ENCODE results near the gene TMEM175. TPM values are rescaled to one million over a fixed set of nuclear protein-coding genes. Genes with fewer than 3 reads are reported as not detected.
A peak's percentile ranks its signal among the peaks of the same experiment; 100 is the strongest.

The TMEM175 gene
- total and polyA plus RNA-seq, 3 experiments from 2014 or later: 16.9 to 21.5 (median 17.6) TPM

DNA sequence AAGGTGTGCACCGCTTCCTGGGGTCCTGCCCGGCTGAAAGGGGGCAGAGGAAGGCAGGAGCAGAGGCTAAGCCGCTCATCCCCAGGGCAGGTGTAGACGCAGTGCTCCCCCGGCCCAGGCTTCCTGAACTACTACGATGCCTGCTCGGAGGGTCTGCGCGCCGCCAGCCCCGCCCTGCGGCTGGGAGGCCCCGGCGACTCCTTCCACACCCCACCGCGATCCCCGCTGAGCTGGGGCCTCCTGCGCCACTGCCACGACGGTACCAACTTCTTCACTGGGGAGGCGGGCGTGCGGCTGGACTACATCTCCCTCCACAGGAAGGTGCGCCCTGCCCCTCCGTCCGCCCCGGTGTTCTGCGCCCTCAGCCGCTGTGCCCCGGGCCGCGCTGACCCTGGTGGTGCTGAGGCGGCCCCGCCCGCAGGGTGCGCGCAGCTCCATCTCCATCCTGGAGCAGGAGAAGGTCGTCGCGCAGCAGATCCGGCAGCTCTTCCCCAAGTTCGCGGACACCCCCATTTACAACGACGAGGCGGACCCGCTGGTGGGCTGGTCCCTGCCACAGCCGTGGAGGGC, 69.4 kb downstream of the TMEM175 start:
- no peak overlapping the region for H3K27ac Mint-ChIP-seq
- peaks cover 22% of the 10 kb centered on the region for H3K27me3 ChIP-seq (ENCODE audit: insufficient read depth, low read length, poor library complexity, severe bottlenecking)

DNA sequence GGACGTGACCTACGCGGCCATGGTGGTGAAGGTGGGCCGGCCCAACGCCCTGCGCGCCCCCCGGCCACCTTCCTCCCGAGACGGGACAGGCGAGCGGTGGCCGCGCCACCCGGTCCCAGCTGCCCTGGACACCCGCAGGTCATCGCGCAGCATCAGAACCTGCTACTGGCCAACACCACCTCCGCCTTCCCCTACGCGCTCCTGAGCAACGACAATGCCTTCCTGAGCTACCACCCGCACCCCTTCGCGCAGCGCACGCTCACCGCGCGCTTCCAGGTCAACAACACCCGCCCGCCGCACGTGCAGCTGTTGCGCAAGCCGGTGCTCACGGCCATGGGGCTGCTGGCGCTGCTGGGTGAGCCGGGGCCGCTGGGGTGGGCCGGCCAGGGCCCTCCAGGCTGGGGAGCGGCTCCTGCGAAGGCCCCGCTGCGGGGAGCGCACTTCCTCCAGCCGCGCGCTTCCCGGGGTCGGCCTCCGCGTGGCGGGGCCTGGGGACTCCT, 69.9 kb downstream of the TMEM175 start:
- H3K36me3 ChIP-seq (ENCODE audit: insufficient read depth, low read length): no peaks in the 10 kb centered on the region
- no peak for DNase-seq
- no peaks in the 10 kb centered on the region for H3K9me3 ChIP-seq (ENCODE audit: low read length)
- Mint-ChIP-seq H3K4me1 (peaks cover 0 to 10% (median 1%) of the 10 kb centered on the region in 3 donors), H3K27me3 (peaks cover 27 to 49% of the 10 kb centered on the region in 2 donors), H3K36me3 (no peaks in the 10 kb centered on the region), H3K9me3 (peaks cover 0 to 5% (median 0%) of the 10 kb centered on the region in 5 donors), H3K27ac (no peak overlapping the region), H3K4me3 (no peak overlapping the region)
- ChIA-PET POLR2A (no interaction called here), CTCF (no interaction called here)
- H3K4me1 ChIP-seq (ENCODE audit: insufficient read depth, low read length): no peaks in the 10 kb centered on the region
- H3K4me3 ChIP-seq (ENCODE audit: low read length): no peak overlapping the region
- H3K27me3 ChIP-seq (ENCODE audit: insufficient read depth, low read length, poor library complexity, severe bottlenecking): peaks cover 22% of the 10 kb centered on the region
- H3K27ac ChIP-seq (ENCODE audit: low read depth, low read length): no peak overlapping the region

More for the DNA sequence above, 69.4 kb downstream of the TMEM175 start:
- no peak overlapping the region for H3K4me3 Mint-ChIP-seq
- H3K9me3 ChIP-seq (ENCODE audit: low read length): no peaks in the 10 kb centered on the region
- H3K4me1 Mint-ChIP-seq: peaks cover 0 to 14% (median 1%) of the 10 kb centered on the region in 3 donors
- peaks cover 0 to under 1% (median 0%) of the 10 kb centered on the region in 5 donors for H3K9me3 Mint-ChIP-seq
- H3K27ac ChIP-seq (ENCODE audit: low read depth, low read length): no peak overlapping the region
- CTCF ChIA-PET: no interaction called here
- DNase-seq: no peak
- no peaks in the 10 kb centered on the region for H3K36me3 Mint-ChIP-seq
- H3K36me3 ChIP-seq (ENCODE audit: insufficient read depth, low read length): no peaks in the 10 kb centered on the region
- H3K4me3 ChIP-seq (ENCODE audit: low read length): no peak overlapping the region
- no peaks in the 10 kb centered on the region for H3K4me1 ChIP-seq (ENCODE audit: insufficient read depth, low read length)
- H3K27me3 Mint-ChIP-seq: peaks cover 23 to 48% of the 10 kb centered on the region in 2 donors
- POLR2A ChIA-PET: no interaction called here

GRCh38 chr4:1002631-1003251, 70.5 kb downstream of the TMEM175 start:
- Histone ChIP-seq H3K27me3 (ENCODE audit: insufficient read depth, low read length, poor library complexity, severe bottlenecking) (peaks cover 21% of the 10 kb centered on the region), H3K36me3 (ENCODE audit: insufficient read depth, low read length) (no peaks in the 10 kb centered on the region), H3K27ac (ENCODE audit: low read depth, low read length) (no peak overlapping the region), H3K4me1 (ENCODE audit: insufficient read depth, low read length) (no peaks in the 10 kb centered on the region), H3K9me3 (ENCODE audit: low read length) (no peaks in the 10 kb centered on the region), H3K4me3 (ENCODE audit: low read length) (no peak overlapping the region)
- Mint-ChIP-seq H3K4me1 (peaks cover 0 to 9% (median 1%) of the 10 kb centered on the region in 3 donors), H3K27me3 (peaks cover 30 to 54% of the 10 kb centered on the region in 2 donors), H3K4me3 (no peak overlapping the region), H3K36me3 (no peaks in the 10 kb centered on the region), H3K9me3 (peaks cover 0 to 6% (median 0%) of the 10 kb centered on the region in 5 donors), H3K27ac (no peak overlapping the region)
- ChIA-PET POLR2A (no interaction called here), CTCF (no interaction called here)
- DNase-seq: no peak

DNA sequence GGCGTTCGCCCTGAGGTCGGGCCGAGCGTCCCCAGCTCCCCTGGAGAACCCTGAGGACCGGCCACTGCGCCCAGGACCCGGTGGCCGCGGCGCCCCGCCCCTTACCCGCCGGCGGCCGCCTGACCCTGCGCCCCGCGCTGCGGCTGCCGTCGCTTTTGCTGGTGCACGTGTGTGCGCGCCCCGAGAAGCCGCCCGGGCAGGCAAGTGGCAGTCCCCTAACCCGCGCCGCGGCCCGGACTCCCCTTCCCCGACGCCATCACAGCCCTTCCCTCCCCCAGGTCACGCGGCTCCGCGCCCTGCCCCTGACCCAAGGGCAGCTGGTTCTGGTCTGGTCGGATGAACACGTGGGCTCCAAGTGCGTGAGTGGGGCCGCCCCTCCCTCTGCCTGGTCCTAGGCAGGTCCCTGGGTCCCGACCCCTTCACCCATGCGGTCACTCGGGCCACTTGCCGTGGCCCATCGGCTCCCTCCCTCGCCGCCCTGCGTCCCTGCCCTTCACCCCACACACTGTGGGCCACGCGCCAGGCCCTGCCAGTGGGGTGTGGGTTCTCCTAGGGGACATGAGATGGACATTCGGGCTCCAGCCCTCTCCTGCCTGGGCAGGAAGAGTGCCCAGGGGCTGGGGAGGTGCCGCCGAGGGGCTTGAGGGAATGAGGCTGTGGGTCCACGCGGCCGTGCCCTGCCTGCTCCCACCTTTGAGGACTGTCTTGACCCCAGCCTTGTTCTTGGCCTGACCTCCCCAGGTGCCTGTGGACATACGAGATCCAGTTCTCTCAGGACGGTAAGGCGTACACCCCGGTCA, 71.2 kb downstream of the TMEM175 start:
- no peak overlapping the region for H3K27ac ChIP-seq (ENCODE audit: low read depth, low read length)
- POLR2A ChIA-PET: no interaction called here
- Mint-ChIP-seq H3K27ac (no peak overlapping the region), H3K4me1 (peaks cover 1 to 3% (median 2%) of the 10 kb centered on the region in 3 donors), H3K27me3 (peaks cover 28 to 54% of the 10 kb centered on the region in 2 donors), H3K4me3 (peak overlapping the region in 1 of 7 donors; percentile 74), H3K9me3 (peaks cover 0 to 6% (median 0%) of the 10 kb centered on the region in 5 donors), H3K36me3 (no peaks in the 10 kb centered on the region)
- DNase-seq: no peak
- H3K9me3 ChIP-seq (ENCODE audit: low read length): no peaks in the 10 kb centered on the region
- peaks cover 17% of the 10 kb centered on the region for H3K27me3 ChIP-seq (ENCODE audit: insufficient read depth, low read length, poor library complexity, severe bottlenecking)
- H3K4me1 ChIP-seq (ENCODE audit: insufficient read depth, low read length): peaks cover 2% of the 10 kb centered on the region
- H3K4me3 ChIP-seq (ENCODE audit: low read length): no peak overlapping the region
- CTCF ChIA-PET: no interaction called here
- H3K36me3 ChIP-seq (ENCODE audit: insufficient read depth, low read length): no peaks in the 10 kb centered on the region

GRCh38 chr4:1004071-1004418, 71.8 kb downstream of the TMEM175 start:
- CTCF ChIA-PET: no interaction called here
- peaks cover 0 to 6% (median 0%) of the 10 kb centered on the region in 5 donors for H3K9me3 Mint-ChIP-seq

DNA sequence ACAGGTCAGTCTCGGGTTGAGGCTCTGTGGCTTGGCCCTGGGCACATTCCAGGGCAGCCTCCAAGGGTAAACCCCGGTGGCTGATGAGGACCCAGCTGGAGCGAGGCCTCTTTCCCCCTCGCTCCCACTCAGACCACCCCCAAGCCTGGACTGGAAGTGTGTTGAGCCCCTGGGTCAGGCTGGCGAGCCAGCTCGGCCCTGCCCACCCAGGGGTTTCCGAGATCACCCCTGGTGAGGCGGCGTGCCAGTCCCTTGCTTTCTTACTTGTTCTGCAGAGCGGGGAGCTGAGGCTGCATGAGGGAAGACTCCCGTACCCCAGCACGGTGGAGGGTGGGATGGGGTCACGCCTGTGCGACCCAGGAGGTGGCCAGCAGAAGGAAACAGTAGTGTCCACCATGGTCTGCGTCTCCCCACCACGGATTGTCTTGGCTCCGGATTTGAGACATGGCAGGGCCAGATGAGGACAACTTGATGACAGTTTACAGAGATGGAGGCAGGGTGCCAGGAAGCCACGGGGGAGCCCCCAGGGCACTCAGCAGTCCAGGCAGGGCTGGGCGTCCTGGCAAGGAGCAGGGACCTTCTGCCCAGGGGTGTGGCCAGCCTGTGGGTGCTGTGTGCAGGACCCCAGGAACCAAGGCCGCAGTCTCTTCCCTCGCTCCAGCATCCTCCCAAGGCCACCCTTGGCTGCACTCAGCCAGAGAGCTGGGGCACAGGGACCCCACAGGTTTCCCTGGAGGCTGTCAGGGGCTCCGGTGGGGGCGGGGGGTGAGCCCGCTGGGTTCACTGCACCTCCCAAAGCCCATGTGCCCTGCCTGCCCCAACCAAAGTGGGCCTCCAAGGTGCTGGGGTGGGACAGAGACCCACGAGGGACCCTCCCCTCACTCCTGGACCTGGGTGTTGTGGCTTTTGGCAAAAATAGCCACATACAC, 72.6 kb downstream of the TMEM175 start:
- Histone ChIP-seq H3K4me1 (ENCODE audit: insufficient read depth, low read length) (peaks cover 10% of the 10 kb centered on the region), H3K36me3 (ENCODE audit: insufficient read depth, low read length) (no peaks in the 10 kb centered on the region), H3K27me3 (ENCODE audit: insufficient read depth, low read length, poor library complexity, severe bottlenecking) (peaks cover 19% of the 10 kb centered on the region), H3K9me3 (ENCODE audit: low read length) (no peaks in the 10 kb centered on the region), H3K27ac (ENCODE audit: low read depth, low read length) (no peak overlapping the region), H3K4me3 (ENCODE audit: low read length) (no peak overlapping the region)
- H3K4me3 Mint-ChIP-seq: no peak overlapping the region
- ChIA-PET POLR2A (no interaction called here), CTCF (no interaction called here)
- peaks cover 0 to 6% (median 0%) of the 10 kb centered on the region in 5 donors for H3K9me3 Mint-ChIP-seq
- H3K4me1 Mint-ChIP-seq: peaks cover 8 to 10% (median 9%) of the 10 kb centered on the region in 3 donors
- H3K36me3 Mint-ChIP-seq: no peaks in the 10 kb centered on the region
- no peak for DNase-seq
- H3K27me3 Mint-ChIP-seq: peaks cover 29 to 55% of the 10 kb centered on the region in 2 donors
- no peak overlapping the region for H3K27ac Mint-ChIP-seq

More at GRCh38 chr4:1004071-1004418, 71.8 kb downstream of the TMEM175 start:
- Histone ChIP-seq H3K9me3 (ENCODE audit: low read length) (no peaks in the 10 kb centered on the region), H3K27ac (ENCODE audit: low read depth, low read length) (no peak overlapping the region), H3K4me1 (ENCODE audit: insufficient read depth, low read length) (peaks cover 8% of the 10 kb centered on the region), H3K27me3 (ENCODE audit: insufficient read depth, low read length, poor library complexity, severe bottlenecking) (peaks cover 19% of the 10 kb centered on the region), H3K36me3 (ENCODE audit: insufficient read depth, low read length) (no peaks in the 10 kb centered on the region), H3K4me3 (ENCODE audit: low read length) (no peak overlapping the region)
- no peaks in the 10 kb centered on the region for H3K36me3 Mint-ChIP-seq
- H3K4me1 Mint-ChIP-seq: peaks cover 7 to 8% (median 8%) of the 10 kb centered on the region in 3 donors
- peaks cover 31 to 58% of the 10 kb centered on the region in 2 donors for H3K27me3 Mint-ChIP-seq
- no peak overlapping the region for H3K27ac Mint-ChIP-seq
- peak overlapping the region in 1 of 7 donors; percentile 74 for H3K4me3 Mint-ChIP-seq
- DNase-seq: no peak
- POLR2A ChIA-PET: no interaction called here

GRCh38 chr4:1006856-1007255, 74.6 kb downstream of the TMEM175 start:
- Histone ChIP-seq H3K36me3 (ENCODE audit: insufficient read depth, low read length) (no peaks in the 10 kb centered on the region), H3K27ac (ENCODE audit: low read depth, low read length) (no peak overlapping the region), H3K4me1 (ENCODE audit: insufficient read depth, low read length) (peaks cover 10% of the 10 kb centered on the region), H3K27me3 (ENCODE audit: insufficient read depth, low read length, poor library complexity, severe bottlenecking) (peaks cover 16% of the 10 kb centered on the region), H3K4me3 (ENCODE audit: low read length) (no peak overlapping the region), H3K9me3 (ENCODE audit: low read length) (no peaks in the 10 kb centered on the region)
- no peak overlapping the region for H3K4me3 Mint-ChIP-seq
- H3K36me3 Mint-ChIP-seq: peaks cover 0 to 4% (median 0%) of the 10 kb centered on the region in 3 donors
- ChIA-PET CTCF (interaction anchor here (1.4 kb wide), 1 partner anchor 20 kb away, joined by 4 read pairs; no protein-coding TSS in a partner anchor), POLR2A (no interaction called here)
- no peak for DNase-seq
- peaks cover 0 to 6% (median 0%) of the 10 kb centered on the region in 5 donors for H3K9me3 Mint-ChIP-seq
- H3K4me1 Mint-ChIP-seq: peaks cover 14 to 16% (median 15%) of the 10 kb centered on the region in 3 donors
- H3K27ac Mint-ChIP-seq: peak overlapping the region in 1 of 8 donors; percentile 36
- H3K27me3 Mint-ChIP-seq: peaks cover 29 to 49% of the 10 kb centered on the region in 2 donors
